Measurements from ENCODE around the gene SLC15A3. TPM values are rescaled to one million over a fixed set of nuclear protein-coding genes. Genes with fewer than 3 reads are reported as not detected.

The SLC15A3 gene
- total and polyA plus RNA-seq, 10 donors = 62.9 to 139 (median 115) TPM

DNA sequence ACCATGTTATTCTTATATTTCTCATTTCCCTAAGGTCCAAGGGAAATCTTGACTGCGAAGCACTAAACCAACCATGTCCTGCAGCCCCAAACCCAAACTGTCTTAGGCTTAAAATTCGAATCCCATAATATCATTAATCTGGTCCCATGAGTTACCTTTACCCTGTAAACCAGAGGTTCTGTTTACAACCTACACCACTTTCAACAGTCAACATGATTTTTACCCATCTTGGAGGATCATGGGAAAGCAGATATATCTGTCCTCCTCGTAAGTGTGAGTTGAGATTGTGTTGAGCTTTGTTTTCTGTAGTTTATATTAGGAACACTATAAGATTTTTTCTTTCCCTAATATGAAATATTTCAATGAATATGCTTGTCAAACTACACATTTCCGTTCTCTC, 52.0 kb downstream of the SLC15A3 start:
- H3K36me3 ChIP-seq = peaks cover 9 to 90% (median 86%) of the 10 kb centered on the region in 6 donors
- intact Hi-C loops (cut with DNase I; ENCODE audit: low total_unique reads) = loop anchor here (5.0 kb wide), 1 partner anchor 58 kb away; the partner anchor contains the start of gene CCDC86
- WGBS, 5 donors = 63 to 82% (median 76%) methylated on average over 4 of the region's 4 CpGs

DNA sequence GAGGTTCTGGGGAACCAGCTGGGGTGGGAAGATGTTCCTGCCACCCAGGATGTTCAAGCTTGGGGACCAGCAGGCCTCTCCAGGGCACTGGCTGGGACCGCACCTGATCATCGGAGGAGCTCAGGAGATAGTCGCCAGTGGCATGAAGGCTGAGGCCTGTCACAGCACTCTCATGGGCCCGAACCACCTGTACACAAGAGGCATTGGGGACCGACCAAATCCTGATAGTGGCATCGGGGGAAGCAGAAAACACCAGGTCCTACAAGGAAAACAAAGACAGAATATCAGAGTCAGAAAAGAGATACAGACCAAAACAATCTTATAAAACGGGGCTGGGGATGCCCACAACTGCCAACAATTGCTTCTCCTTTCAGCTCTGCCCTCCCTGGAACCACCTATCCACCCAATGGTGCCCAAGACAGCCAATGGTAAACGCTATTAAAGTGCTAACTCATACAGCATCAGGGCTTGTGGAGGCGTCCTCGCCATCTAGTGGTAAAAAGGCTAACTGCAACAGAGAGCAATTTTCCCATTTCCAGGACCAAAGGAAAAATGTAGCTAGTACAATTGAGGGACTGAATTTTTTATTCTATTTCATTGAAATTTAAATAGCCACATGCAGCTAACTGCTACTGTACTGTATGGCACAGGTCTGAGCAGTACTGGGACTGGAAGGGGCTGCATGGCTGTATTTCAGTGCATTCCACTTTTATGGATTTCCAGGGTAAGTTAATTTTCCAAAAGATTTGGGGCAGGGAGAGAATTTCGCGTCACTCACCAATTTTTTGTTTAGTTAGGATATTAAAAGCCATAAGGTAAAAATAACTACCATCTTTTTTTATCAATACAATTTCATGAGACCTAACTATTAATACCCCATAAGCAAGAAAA, 52.7 kb downstream of the SLC15A3 start:
- WGBS, 5 donors = 58 to 63% (median 60%) methylated on average over 12 of the region's 12 CpGs
- no peaks in the 10 kb centered on the region for H3K9me3 ChIP-seq
- peaks cover 2 to 22% (median 12%) of the 10 kb centered on the region in 6 donors for H3K4me1 ChIP-seq
- no peak for DNase-seq
- intact Hi-C loops (cut with DNase I; ENCODE audit: low total_unique reads) = no loop called here
- no peak overlapping the region for H3K4me3 ChIP-seq
- H3K36me3 ChIP-seq = peaks cover 9 to 97% (median 92%) of the 10 kb centered on the region in 6 donors
- peak overlapping the region in 1 of 8 donors; percentile 40 for H3K27ac ChIP-seq
- TF ChIP-seq POLR2A (IDR thresholded peaks at IDR 0.05) = no peak
- TF ChIP-seq, protein P1, sequence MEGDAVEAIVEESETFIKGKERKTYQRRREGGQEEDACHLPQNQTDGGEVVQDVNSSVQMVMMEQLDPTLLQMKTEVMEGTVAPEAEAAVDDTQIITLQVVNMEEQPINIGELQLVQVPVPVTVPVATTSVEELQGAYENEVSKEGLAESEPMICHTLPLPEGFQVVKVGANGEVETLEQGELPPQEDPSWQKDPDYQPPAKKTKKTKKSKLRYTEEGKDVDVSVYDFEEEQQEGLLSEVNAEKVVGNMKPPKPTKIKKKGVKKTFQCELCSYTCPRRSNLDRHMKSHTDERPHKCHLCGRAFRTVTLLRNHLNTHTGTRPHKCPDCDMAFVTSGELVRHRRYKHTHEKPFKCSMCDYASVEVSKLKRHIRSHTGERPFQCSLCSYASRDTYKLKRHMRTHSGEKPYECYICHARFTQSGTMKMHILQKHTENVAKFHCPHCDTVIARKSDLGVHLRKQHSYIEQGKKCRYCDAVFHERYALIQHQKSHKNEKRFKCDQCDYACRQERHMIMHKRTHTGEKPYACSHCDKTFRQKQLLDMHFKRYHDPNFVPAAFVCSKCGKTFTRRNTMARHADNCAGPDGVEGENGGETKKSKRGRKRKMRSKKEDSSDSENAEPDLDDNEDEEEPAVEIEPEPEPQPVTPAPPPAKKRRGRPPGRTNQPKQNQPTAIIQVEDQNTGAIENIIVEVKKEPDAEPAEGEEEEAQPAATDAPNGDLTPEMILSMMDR (IDR thresholded peaks at IDR 0.05 in 8 of 11, conservative IDR thresholded peaks at IDR 0.05 in 3 of 11) = peak; percentile 68 to 96 (median 88)
- H3K27me3 ChIP-seq (replicated peaks in 1 of 7) = no peaks in the 10 kb centered on the region

More for the DNA sequence above, 52.0 kb downstream of the SLC15A3 start:
- H3K4me3 ChIP-seq = no peak overlapping the region
- DNase-seq = no peak
- H3K4me1 ChIP-seq = peaks cover 9 to 29% (median 19%) of the 10 kb centered on the region in 6 donors
- H3K9me3 ChIP-seq = no peaks in the 10 kb centered on the region
- peak overlapping the region in 1 of 8 donors; percentile 40 for H3K27ac ChIP-seq
- no peaks in the 10 kb centered on the region for H3K27me3 ChIP-seq (replicated peaks in 1 of 7)
- no peak for TF ChIP-seq POLR2AphosphoS5 (IDR thresholded peaks at IDR 0.05)
- TF ChIP-seq POLR2A (IDR thresholded peaks at IDR 0.05) = no peak
- TF ChIP-seq, protein P1 (IDR thresholded peaks at IDR 0.05 in 8 of 11, conservative IDR thresholded peaks at IDR 0.05 in 3 of 11) = no peak

DNA sequence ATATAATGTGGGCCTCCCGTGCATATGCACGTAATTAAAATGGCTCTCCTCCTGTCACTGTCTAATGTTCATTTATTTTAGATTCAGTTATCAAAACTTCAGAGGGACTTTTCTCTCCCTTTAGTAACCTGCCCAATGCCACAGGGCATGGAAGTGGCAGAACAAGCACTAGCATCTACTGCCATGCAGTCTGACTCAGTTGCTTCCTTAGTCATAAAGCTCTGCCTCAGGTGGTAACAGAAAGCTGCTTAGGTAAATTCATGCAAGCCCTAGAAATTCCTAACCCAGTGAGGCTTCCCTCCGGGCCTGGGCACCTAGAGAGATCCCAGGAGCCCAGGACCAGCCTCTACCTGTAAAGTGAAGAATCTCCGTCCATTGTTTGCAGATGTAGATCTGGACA, 54.5 kb downstream of the SLC15A3 start:
- peaks cover 0 to 9% (median 4%) of the 10 kb centered on the region in 6 donors for H3K4me1 ChIP-seq
- H3K36me3 ChIP-seq = peaks cover 9 to 100% (median 99%) of the 10 kb centered on the region in 6 donors
- DNase-seq = no peak
- no peaks in the 10 kb centered on the region for H3K27me3 ChIP-seq (replicated peaks in 1 of 7)
- no peak overlapping the region for H3K4me3 ChIP-seq
- TF ChIP-seq, protein P1 (IDR thresholded peaks at IDR 0.05 in 8 of 11, conservative IDR thresholded peaks at IDR 0.05 in 3 of 11) = no peak
- TF ChIP-seq POLR2AphosphoS5 (IDR thresholded peaks at IDR 0.05) = no peak
- no peak for TF ChIP-seq POLR2A (IDR thresholded peaks at IDR 0.05)
- no peaks in the 10 kb centered on the region for H3K9me3 ChIP-seq
- no peak overlapping the region for H3K27ac ChIP-seq
- 91 to 96% (median 94%) methylated on average over 4 of the region's 4 CpGs for WGBS, 5 donors
- intact Hi-C loops (cut with DNase I; ENCODE audit: low total_unique reads) = no loop called here

DNA sequence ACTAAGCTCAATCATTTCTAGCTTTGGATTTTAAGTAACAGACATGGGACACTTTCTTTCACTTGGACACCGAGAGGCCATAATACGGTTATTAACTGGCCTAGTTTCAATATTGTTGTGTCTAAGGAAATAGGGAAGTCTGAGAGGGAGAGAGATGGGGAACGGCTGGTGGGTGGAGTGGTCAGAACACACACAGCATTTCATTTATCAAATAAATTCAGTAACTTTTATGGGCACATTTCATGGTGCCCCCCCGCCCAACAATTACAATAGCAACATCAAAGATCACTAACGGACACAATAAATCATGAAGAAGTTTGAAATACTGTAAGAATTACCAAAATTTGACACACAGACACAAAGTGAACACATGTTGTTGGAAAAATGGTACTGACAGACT, 56.3 kb downstream of the SLC15A3 start:
- no peaks in the 10 kb centered on the region for H3K27me3 ChIP-seq (replicated peaks in 1 of 7)
- intact Hi-C loops (cut with DNase I; ENCODE audit: low total_unique reads) = no loop called here
- WGBS, 5 donors = 75 to 90% (median 80%) methylated on average over 5 of the region's 5 CpGs
- no peaks in the 10 kb centered on the region for H3K9me3 ChIP-seq
- no peak overlapping the region for H3K27ac ChIP-seq
- H3K4me3 ChIP-seq = no peak overlapping the region
- H3K36me3 ChIP-seq = peaks cover 7 to 99% (median 90%) of the 10 kb centered on the region in 6 donors
- TF ChIP-seq, protein P1 (IDR thresholded peaks at IDR 0.05 in 8 of 11, conservative IDR thresholded peaks at IDR 0.05 in 3 of 11) = no peak
- TF ChIP-seq POLR2AphosphoS5 (IDR thresholded peaks at IDR 0.05) (no peak), POLR2A (IDR thresholded peaks at IDR 0.05) (no peak)
- peaks cover 0 to 20% (median 11%) of the 10 kb centered on the region in 6 donors for H3K4me1 ChIP-seq
- no peak for DNase-seq
